IMR-90 (cell line): Measurements from ENCODE around the gene FFAR1. TPM values are rescaled to one million over a fixed set of nuclear protein-coding genes. Genes with fewer than 3 reads are reported as not detected.

Experiments
- ATAC-seq: fragments of 200-7000 bp; cut with Tn5 transposase; 2 replicates; pipeline ENCODE4 v1.9.1; 2020; ENCODE audit warnings: low read depth, mild to moderate bottlenecking, moderate library complexity
- BruUV-seq: library from RNA; stranded (reverse); fragments of 400-500 nt; replicated peaks from 2 replicates; lab custom pipeline; 2021; lab: Mats Ljungman, UMichigan
- CTCF ChIA-PET: fragments of 300-600 bp; formaldehyde crosslinking; extraction: SDS; loops from one replicate; lab custom pipeline; 2021; ENCODE audit warnings: antibody characterized with exemption; lab: Yijun Ruan, JAX
- POLR2A ChIA-PET: fragments of 300-600 bp; sonication (Branson Sonifier 250); formaldehyde crosslinking; loops from one replicate; lab custom pipeline; 2022; ENCODE audit warnings: antibody characterized with exemption; ENCODE audit not compliant: unreplicated experiment; lab: Charles Lee
- DNase-seq: peaks from one replicate; pipeline ENCODE4 v3.0.0; 2013
- H2AFZ ChIP-seq: replicated peaks from 2 replicates; pipeline ENCODE3; 2013; ENCODE audit warnings: low read length, mild to moderate bottlenecking; ENCODE audit not compliant: poor library complexity
- H2AK5ac ChIP-seq: 2 replicates; pipeline ENCODE4 v1.6.1; 2013; ENCODE audit warnings: low read depth, low read length, inconsistent platforms
- H2AK9ac ChIP-seq: replicated peaks from 2 replicates; pipeline ENCODE3; 2013; ENCODE audit warnings: mild to moderate bottlenecking, low read depth, low read length, moderate library complexity; ENCODE audit not compliant: poor library complexity
- H2BK120ac ChIP-seq: 2 replicates; pipeline ENCODE4 v1.6.1; 2013; ENCODE audit warnings: low read depth, low read length, inconsistent platforms
- H2BK15ac ChIP-seq: 3 replicates; pipeline ENCODE4 v1.6.1; 2013; ENCODE audit warnings: low read depth, low read length, inconsistent platforms
- H2BK20ac ChIP-seq: 2 replicates; pipeline ENCODE4 v1.6.1; 2013; ENCODE audit warnings: low read depth, mild to moderate bottlenecking, inconsistent platforms, low read length, moderate library complexity
- H2BK5ac ChIP-seq: 2 replicates; pipeline ENCODE4 v1.6.1; 2013; ENCODE audit warnings: mild to moderate bottlenecking, low read depth, low read length, inconsistent platforms; ENCODE audit not compliant: poor library complexity, severe bottlenecking
- H3K14ac ChIP-seq: replicated peaks from 2 replicates; pipeline ENCODE4 v1.6.1; 2013; ENCODE audit warnings: low read depth, low read length, inconsistent platforms
- H3K18ac ChIP-seq: 2 replicates; pipeline ENCODE4 v1.6.1; 2013; ENCODE audit warnings: low read depth, low read length, control low read depth
- H3K23ac ChIP-seq: 2 replicates; pipeline ENCODE4 v1.6.1; 2013; ENCODE audit warnings: low read depth, low read length, inconsistent platforms
- H3K27ac ChIP-seq: 2 replicates; pipeline ENCODE4 v1.5.1; 2013; ENCODE audit warnings: mild to moderate bottlenecking, control low read depth, low read length; ENCODE audit not compliant: insufficient read depth
- H3K27me3 ChIP-seq: 2 replicates; pipeline ENCODE4 v1.6.1; 2013; ENCODE audit warnings: low read length; ENCODE audit not compliant: control insufficient read depth, insufficient read depth
- H3K36me3 ChIP-seq: 2 replicates; pipeline ENCODE4 v1.6.1; 2013; ENCODE audit warnings: low read length, mixed read lengths; ENCODE audit not compliant: control insufficient read depth, insufficient read depth
- H3K4ac ChIP-seq: 2 replicates; pipeline ENCODE4 v1.6.1; 2013; ENCODE audit warnings: low read depth, low read length, inconsistent platforms
- H3K4me1 ChIP-seq: 2 replicates; pipeline ENCODE4 v1.6.1; 2013; ENCODE audit warnings: low read length, mixed read lengths; ENCODE audit not compliant: control insufficient read depth, insufficient read depth
- H3K4me2 ChIP-seq: 2 replicates; pipeline ENCODE4 v1.6.1; 2013; ENCODE audit warnings: low read depth, mild to moderate bottlenecking, control low read depth, low read length, moderate library complexity
- H3K4me3 ChIP-seq: 2 replicates; pipeline ENCODE4 v1.5.1; 2013; ENCODE audit warnings: low read depth, mild to moderate bottlenecking, control low read depth, low read length, moderate library complexity; ENCODE audit not compliant: insufficient read depth
- H3K56ac ChIP-seq: 2 replicates; pipeline ENCODE4 v1.6.1; 2013; ENCODE audit warnings: low read length, inconsistent platforms; ENCODE audit not compliant: insufficient read depth; ENCODE audit errors: extremely low read depth
- H3K79me1 ChIP-seq, 2 experiments: 2 replicates each; pipeline ENCODE4 v1.6.1; 2013; ENCODE audit warnings: low read length in 2 of 2, inconsistent platforms in 1 of 2, low read depth in 1 of 2
- H3K9ac ChIP-seq: 2 replicates; pipeline ENCODE4 v1.6.1; 2013; ENCODE audit warnings: low read depth, low read length, control low read depth
- H3K9me1 ChIP-seq: 2 replicates; pipeline ENCODE4 v1.6.1; 2013; ENCODE audit warnings: low read length, inconsistent platforms; ENCODE audit not compliant: insufficient read depth
- H3K9me3 ChIP-seq: 2 replicates; pipeline ENCODE4 v1.6.1; 2013; ENCODE audit warnings: low read length; ENCODE audit not compliant: control insufficient read depth, insufficient read depth
- H4K20me1 ChIP-seq: 2 replicates; pipeline ENCODE4 v1.6.1; 2013; ENCODE audit warnings: low read length, inconsistent platforms; ENCODE audit not compliant: insufficient read depth
- H4K5ac ChIP-seq: 2 replicates; pipeline ENCODE4 v1.6.1; 2013; ENCODE audit warnings: mild to moderate bottlenecking, low read depth, low read length, control low read depth
- H4K8ac ChIP-seq, 2 experiments: 2 replicates each; pipeline ENCODE4 v1.6.1; 2013; ENCODE audit warnings: low read depth in 2 of 2, low read length in 2 of 2, control low read depth in 1 of 2, inconsistent platforms in 1 of 2
- H4K91ac ChIP-seq: 2 replicates; pipeline ENCODE4 v1.6.1; 2013; ENCODE audit warnings: low read depth, low read length, inconsistent platforms; ENCODE audit not compliant: insufficient read depth
- BHLHE40 ChIP-seq: fragments of 150-350 bp; IDR thresholded peaks from 2 replicates; pipeline ENCODE4 v1.6.1; 2016; ENCODE audit warnings: mild to moderate bottlenecking, low read depth, low read length
- CEBPB ChIP-seq: IDR thresholded peaks from 2 replicates; pipeline ENCODE4 v1.6.1; 2012; ENCODE audit warnings: low read depth, low read length, improper control_type of control experiment
- CHD1 ChIP-seq: IDR thresholded peaks from 2 replicates; pipeline ENCODE4 v1.6.1; 2012; ENCODE audit warnings: low read depth, low read length, improper control_type of control experiment
- CTCF ChIP-seq: conservative IDR thresholded peaks from 2 replicates; pipeline ENCODE4 v1.5.1; 2012; ENCODE audit warnings: mild to moderate bottlenecking, low read depth, low read length, improper control_type of control experiment
- ELK1 ChIP-seq: fragments of 150-350 bp; IDR thresholded peaks from 2 replicates; pipeline ENCODE4 v1.6.1; 2016; ENCODE audit warnings: low read depth, mild to moderate bottlenecking, low read length, moderate library complexity, borderline replicate concordance
- FOS ChIP-seq: fragments of 150-350 bp; IDR thresholded peaks from 2 replicates; pipeline ENCODE4 v1.6.1; 2016; ENCODE audit warnings: low read depth, low read length
- MAFK ChIP-seq: IDR thresholded peaks from 2 replicates; pipeline ENCODE4 v1.6.1; 2012; ENCODE audit warnings: low read depth, low read length, improper control_type of control experiment
- MAZ ChIP-seq: IDR thresholded peaks from 2 replicates; pipeline ENCODE4 v1.6.1; 2012; ENCODE audit warnings: low read depth, mild to moderate bottlenecking, low read length, improper control_type of control experiment, moderate library complexity, borderline replicate concordance
- MXI1 ChIP-seq: IDR thresholded peaks from 2 replicates; pipeline ENCODE4 v1.6.1; 2012; ENCODE audit warnings: low read depth, mild to moderate bottlenecking, low read length, moderate library complexity, borderline replicate concordance
- NFE2L2 ChIP-seq: fragments of 150-350 bp; IDR thresholded peaks from 2 replicates; pipeline ENCODE4 v1.6.1; 2016; ENCODE audit warnings: low read depth, mild to moderate bottlenecking, low read length
- POLR2A ChIP-seq: IDR thresholded peaks from 2 replicates; pipeline ENCODE4 v1.6.1; 2012; ENCODE audit warnings: mild to moderate bottlenecking, low read depth, low read length
- RAD21 ChIP-seq: IDR thresholded peaks from 2 replicates; pipeline ENCODE4 v1.6.1; 2012; ENCODE audit warnings: low read length, improper control_type of control experiment
- RCOR1 ChIP-seq: IDR thresholded peaks from 2 replicates; pipeline ENCODE4 v1.6.1; 2012; ENCODE audit warnings: mild to moderate bottlenecking, low read length, improper control_type of control experiment; ENCODE audit not compliant: insufficient replicate concordance
- RFX5 ChIP-seq: IDR thresholded peaks from 2 replicates; pipeline ENCODE4 v1.8.0; 2012; ENCODE audit warnings: low read depth, mild to moderate bottlenecking, low read length, moderate library complexity
- SMC3 ChIP-seq: fragments of 150-350 bp; IDR thresholded peaks from 2 replicates; pipeline ENCODE4 v1.6.1; 2016; ENCODE audit warnings: low read depth, mild to moderate bottlenecking, antibody characterized with exemption, low read length, moderate library complexity
- USF2 ChIP-seq: fragments of 150-350 bp; IDR thresholded peaks from 2 replicates; pipeline ENCODE4 v1.6.1; 2017; ENCODE audit warnings: mild to moderate bottlenecking, antibody characterized with exemption, low read length, low read depth
- WGBS, 2 experiments: methylation state at CpG; one replicate each; pipeline versions ENCODE4 v1.1.5 to v1.1.7; 2013; ENCODE audit warnings: missing lambda C conversion rate in 2 of 2; ENCODE audit not compliant: insufficient read length in 1 of 2; ENCODE audit errors: extremely low coverage in 2 of 2; 5-methylcytosine and 5-hydroxymethylcytosine counted together
- dilution Hi-C: fragments of 300-500 bp; cut with HindIII; formaldehyde crosslinking; loops from one replicate; pipeline ENCODE4 v1.14.3; 2018; ENCODE audit warnings: low sequenced_read_pairs; ENCODE audit not compliant: unreplicated experiment
- in situ Hi-C: fragments of 300-500 bp; cut with MboI; formaldehyde crosslinking; loops from 3 replicates; pipeline ENCODE4 v1.14.3; 2019; ENCODE audit warnings: low sequenced_read_pairs, inconsistent platforms, mixed read lengths
- intact Hi-C: fragments of 100-400 bp; cut with micrococcal nuclease; formaldehyde crosslinking; loops from 2 replicates; pipeline ENCODE4 v1.10.0; 2022
- polyA plus RNA-seq, 3 experiments: library from polyadenylated mRNA; depleted of rRNA; stranded (reverse); fragments of >200 nt; gene quantifications; 2 replicates each; pipeline ENCODE4 v1.2.3, GENCODE V29; 2012; ENCODE audit warnings: low replicate concordance in 1 of 3
- total RNA-seq: library from RNA; depleted of rRNA; stranded (reverse); fragments of >200 nt; gene quantifications from 2 replicates; pipeline ENCODE4 v1.2.3, GENCODE V29; 2012

The FFAR1 gene
- total and polyA plus RNA-seq, 2 of the 4 experiments (the other 2 are of a cell fraction) = not detected

GRCh38 chr19:35320065-35320713, 27.5 kb upstream of the FFAR1 start:
- H3K56ac ChIP-seq = no peak overlapping the region
- no peak overlapping the region for H3K4me3 ChIP-seq
- no peak overlapping the region for H3K27ac ChIP-seq
- H2BK5ac ChIP-seq = no peak overlapping the region
- no peaks in the 10 kb centered on the region for H4K20me1 ChIP-seq
- BruUV-seq = no TSS peak
- H2BK120ac ChIP-seq = no peak overlapping the region
- intact Hi-C loops (no loop called here), in situ Hi-C loops (no loop called here), dilution Hi-C loops (no loop called here)
- peaks cover 5% of the 10 kb centered on the region for H3K4me1 ChIP-seq
- H3K18ac ChIP-seq = no peak overlapping the region
- no peak overlapping the region for H2BK20ac ChIP-seq
- H3K9me3 ChIP-seq = peaks cover 4% of the 10 kb centered on the region
- ATAC-seq (no peak), DNase-seq (no peak)
- H2AK9ac ChIP-seq = no peak overlapping the region
- no peak overlapping the region for H2BK15ac ChIP-seq
- no peaks in the 10 kb centered on the region for H3K27me3 ChIP-seq
- H3K79me1 ChIP-seq = no peaks in the 10 kb centered on the region
- H4K5ac ChIP-seq = no peak overlapping the region
- no peak overlapping the region for H4K8ac ChIP-seq
- no CpG with 5 or more reads among the region's 12 CpGs for WGBS, 2 experiments
- no peak overlapping the region for H3K9ac ChIP-seq
- H3K36me3 ChIP-seq = no peaks in the 10 kb centered on the region
- POLR2A ChIA-PET = no interaction called here
- CTCF ChIA-PET = interaction anchor here (0.6 kb wide), 1 partner anchor 462 kb away, joined by 3 read pairs; no protein-coding TSS in a partner anchor
- no peak overlapping the region for H3K4me2 ChIP-seq
- no peak overlapping the region for H3K4ac ChIP-seq
- H4K91ac ChIP-seq = no peak overlapping the region
- 0 out of 2 replicates have a peak, but pooled peaks cover 5% of the 10 kb centered on the region for H3K9me1 ChIP-seq
- H2AFZ ChIP-seq = peak overlapping the region; percentile 67
- 0 out of 2 replicates have a peak overlapping the region, but pooled peaks have one; percentile 28 for H2AK5ac ChIP-seq
- TF ChIP-seq CEBPB (no peak), BHLHE40 (no peak), CTCF (no peak), CHD1 (no peak), MAZ (no peak), USF2 (no peak), MXI1 (no peak), POLR2A (no peak), MAFK (no peak), ELK1 (no peak), SMC3 (no peak), RFX5 (no peak), RAD21 (no peak), NFE2L2 (no peak), RCOR1 (no peak), FOS (no peak)
- H3K23ac ChIP-seq = no peak overlapping the region
- no peak overlapping the region for H3K14ac ChIP-seq
